Activated CD8-positive, alpha-beta memory T cell treated with anti-CD3 and anti-CD28 coated beads for 36 hours (primary cell): Measurements from ENCODE around the gene MOV10L1. TPM values are rescaled to one million over a fixed set of nuclear protein-coding genes. Genes with fewer than 3 reads are reported as not detected.

ENCODE experiments used
- CTCF ChIA-PET: fragments of 350-600 bp; sonication (Branson Sonifier 250); formaldehyde crosslinking; loops from one replicate; lab custom pipeline; 2021; ENCODE audit warnings: antibody characterized with exemption; lab: Charles Lee
- POLR2A ChIA-PET: fragments of 350-600 bp; sonication (Branson Sonifier 250); formaldehyde crosslinking; loops from one replicate; lab custom pipeline; 2021; ENCODE audit warnings: antibody characterized with exemption; lab: Charles Lee
- total RNA-seq, 2 experiments: library from RNA; stranded (reverse); gene quantifications; one replicate each; pipeline ENCODE4 v1.2.3, GENCODE V29; 2021

The MOV10L1 gene
- total RNA-seq: not detected

DNA sequence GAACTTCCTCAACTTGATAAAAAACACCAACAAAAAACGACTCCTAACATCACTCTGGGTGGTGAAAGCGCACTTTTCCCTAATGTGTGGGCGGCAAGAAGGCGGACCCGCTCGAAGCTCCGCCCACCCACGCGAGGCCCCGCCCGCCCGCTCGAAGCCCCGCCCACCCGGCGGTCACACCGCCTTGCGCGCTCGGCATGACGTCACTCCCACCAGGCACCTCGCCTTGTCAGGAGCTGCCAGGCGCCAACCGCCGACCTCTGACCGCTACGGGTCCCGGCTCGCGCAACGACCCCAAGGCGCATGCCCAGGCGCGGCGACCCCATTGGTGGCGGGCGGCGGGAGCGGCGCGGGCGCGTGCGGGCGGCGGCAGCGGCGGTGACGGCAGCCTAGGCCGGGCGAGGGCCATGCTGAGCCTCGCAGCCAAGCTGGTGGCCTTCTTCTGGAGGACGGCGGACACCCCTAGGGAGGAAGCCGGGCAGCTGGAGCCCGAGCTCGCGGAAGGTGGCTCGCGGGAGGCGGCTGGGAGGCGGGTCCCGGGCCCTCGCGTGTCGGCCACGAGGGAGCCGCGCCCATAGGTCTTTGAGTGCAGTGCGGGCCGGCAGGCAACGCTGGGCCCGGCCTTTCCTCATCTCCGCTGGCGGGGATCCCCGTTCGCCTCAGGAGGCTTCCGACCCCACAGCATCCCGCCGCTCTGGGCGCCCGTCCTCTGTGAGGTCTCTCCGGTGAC is at the start of gene MOV10L1:
TSS of gene MOV10L1 (plus strand) at position 325 of the 730 bp plus-strand sequence. CDS start at position 408, 83 bp downstream.
- CTCF ChIA-PET: no interaction called here
- POLR2A ChIA-PET: no interaction called here

- POLR2A ChIA-PET: no interaction called here
- CTCF ChIA-PET: no interaction called here
Measured at GRCh38 chr22:50040717-50041116, 49.1 kb upstream of the MOV10L1 start.

DNA sequence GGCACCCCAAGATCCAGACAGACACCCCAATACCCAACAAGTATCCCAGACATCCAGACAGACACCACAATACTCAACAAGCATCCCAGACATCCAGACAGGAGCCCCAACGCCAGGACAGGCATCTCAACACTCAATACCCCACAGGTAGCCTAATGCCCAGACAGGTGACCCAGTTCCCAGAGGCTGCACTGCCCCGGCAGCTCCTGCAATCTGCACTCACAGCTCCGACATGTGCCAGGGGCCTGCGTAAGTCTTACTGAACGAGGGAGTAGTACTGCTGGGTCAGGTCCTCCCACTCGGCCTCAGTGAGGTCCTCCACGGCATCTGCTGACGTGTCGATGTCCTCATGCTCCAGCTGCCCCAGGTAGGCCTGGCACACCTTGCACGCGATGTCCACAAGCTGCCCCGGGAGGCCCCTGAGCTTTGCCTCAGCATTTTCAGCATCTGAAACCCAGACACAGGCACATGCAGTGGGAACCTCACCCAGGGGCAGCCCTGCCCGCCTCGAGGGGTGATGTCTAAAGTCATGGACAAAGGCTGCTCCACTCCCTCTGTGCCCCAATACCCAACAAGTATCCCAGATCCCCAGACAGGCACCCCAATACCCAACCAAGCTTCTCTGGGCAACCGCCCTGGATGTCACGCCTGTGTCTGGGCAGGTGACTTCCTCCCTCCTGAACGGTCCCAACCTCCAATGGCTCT is 48.3 kb upstream of the MOV10L1 start:
- ChIA-PET CTCF (no interaction called here), POLR2A (no interaction called here)

- ChIA-PET CTCF (interaction anchor here (1.4 kb wide), 1 partner anchor 14 kb away, joined by 4 read pairs; no protein-coding TSS in a partner anchor), POLR2A (no interaction called here)
Measured at GRCh38 chr22:50044485-50045118, 45.2 kb upstream of the MOV10L1 start.

GRCh38 chr22:50045211-50046018 is 44.4 kb upstream of the MOV10L1 start:
- POLR2A ChIA-PET: no interaction called here
- CTCF ChIA-PET: interaction anchor here (0.6 to 1.4 kb wide), 2 partner anchors 15 to 61 kb away, joined by 3 to 4 read pairs; no protein-coding TSS in a partner anchor

DNA sequence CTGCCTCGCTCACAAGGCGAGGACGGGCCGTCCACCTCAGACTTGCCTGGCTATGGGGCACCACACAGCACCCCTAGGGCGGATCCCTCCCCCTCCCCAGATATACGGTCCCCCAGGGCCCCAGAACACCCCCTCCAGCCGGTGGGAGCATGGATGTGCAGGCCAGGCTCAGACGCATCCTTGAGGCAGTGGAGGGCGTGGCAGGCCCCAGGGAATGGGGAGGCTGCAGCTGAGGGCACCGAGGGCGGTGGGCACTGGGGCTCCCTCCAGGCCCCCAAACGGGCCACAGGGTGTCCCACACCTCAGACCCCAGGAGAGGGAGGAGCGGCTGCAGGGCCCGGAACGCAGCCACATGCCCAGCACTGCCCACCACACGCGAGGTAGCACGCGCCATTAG is 43.8 kb upstream of the MOV10L1 start:
- POLR2A ChIA-PET: no interaction called here
- CTCF ChIA-PET: interaction anchor here (0.6 to 1.4 kb wide), 2 partner anchors 16 to 61 kb away, joined by 3 to 4 read pairs; no protein-coding TSS in a partner anchor

- POLR2A ChIA-PET: no interaction called here
- CTCF ChIA-PET: interaction anchor here (0.6 kb wide), 1 partner anchor 60 kb away, joined by 3 read pairs; no protein-coding TSS in a partner anchor
Measured at GRCh38 chr22:50046481-50047245, 43.1 kb upstream of the MOV10L1 start.

- ChIA-PET CTCF (no interaction called here), POLR2A (no interaction called here)
Measured at GRCh38 chr22:50047346-50047745, 42.5 kb upstream of the MOV10L1 start.

- ChIA-PET CTCF (no interaction called here), POLR2A (no interaction called here)
Measured at GRCh38 chr22:50048061-50048765, 41.6 kb upstream of the MOV10L1 start.

DNA sequence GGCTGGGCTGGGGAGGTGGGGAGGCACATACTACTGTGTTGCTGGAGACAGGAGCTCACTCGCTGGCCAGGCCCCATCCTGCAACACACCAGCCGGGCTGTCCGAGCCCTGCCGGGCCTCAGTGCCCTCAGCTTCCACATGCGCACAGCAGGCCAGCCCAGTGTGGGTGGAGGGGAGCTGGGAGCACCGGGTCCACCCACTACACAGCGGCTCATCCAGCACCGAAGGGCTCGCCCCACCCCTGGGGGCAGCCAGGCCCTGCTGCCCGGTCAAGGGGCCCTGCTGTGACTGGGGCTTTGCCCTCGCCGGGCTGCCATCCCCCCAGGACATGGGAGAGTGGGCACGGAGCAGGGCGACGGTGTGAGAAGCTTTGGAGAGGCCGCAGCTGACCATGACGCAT is 41.0 kb upstream of the MOV10L1 start:
- CTCF ChIA-PET: no interaction called here
- POLR2A ChIA-PET: no interaction called here

DNA sequence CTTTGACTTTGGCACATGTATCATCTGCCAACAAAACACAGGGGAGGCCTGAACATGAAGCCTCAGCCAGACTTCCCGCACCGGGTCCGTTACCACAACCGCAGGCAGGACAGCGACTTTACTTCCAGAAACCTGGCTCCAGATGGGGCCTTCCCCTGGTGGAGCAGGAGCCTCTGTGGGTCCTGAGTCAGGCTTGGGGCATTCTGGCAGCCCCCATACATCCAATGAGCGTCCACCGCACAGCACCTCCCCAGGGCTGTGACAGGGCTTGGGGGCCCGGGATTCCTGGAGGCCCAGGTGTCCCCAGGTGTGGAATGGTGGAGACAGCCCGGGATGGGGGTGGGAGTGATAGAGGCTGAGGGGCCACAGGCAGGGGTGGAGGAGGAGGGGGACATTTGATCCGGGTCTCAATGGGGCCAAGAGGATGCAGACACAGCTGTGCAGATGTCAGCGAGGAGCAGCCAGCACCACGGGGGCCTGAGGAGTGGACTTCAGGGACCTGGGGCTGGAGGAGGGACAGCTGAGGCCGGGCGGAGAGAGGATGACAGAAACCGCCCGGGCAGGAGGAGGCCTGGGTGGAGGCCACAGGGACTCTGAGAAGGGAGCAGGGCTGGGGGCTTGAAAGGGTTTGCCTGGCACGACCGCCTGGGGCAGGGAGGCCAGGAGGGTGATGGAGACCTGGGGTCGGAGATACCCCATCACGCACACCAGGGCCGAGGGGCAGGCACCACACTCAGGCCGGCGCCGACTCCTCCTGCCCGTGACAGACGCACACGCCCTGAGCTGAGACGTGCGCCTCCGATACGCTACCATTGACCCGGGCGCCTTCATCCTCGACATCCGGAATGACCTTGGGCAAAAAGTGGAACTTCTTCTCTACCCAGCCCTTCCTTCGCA is 40.3 kb upstream of the MOV10L1 start:
- ChIA-PET CTCF (no interaction called here), POLR2A (no interaction called here)

GRCh38 chr22:50051930-50052329 is 37.9 kb upstream of the MOV10L1 start:
- ChIA-PET POLR2A (no interaction called here), CTCF (no interaction called here)

DNA sequence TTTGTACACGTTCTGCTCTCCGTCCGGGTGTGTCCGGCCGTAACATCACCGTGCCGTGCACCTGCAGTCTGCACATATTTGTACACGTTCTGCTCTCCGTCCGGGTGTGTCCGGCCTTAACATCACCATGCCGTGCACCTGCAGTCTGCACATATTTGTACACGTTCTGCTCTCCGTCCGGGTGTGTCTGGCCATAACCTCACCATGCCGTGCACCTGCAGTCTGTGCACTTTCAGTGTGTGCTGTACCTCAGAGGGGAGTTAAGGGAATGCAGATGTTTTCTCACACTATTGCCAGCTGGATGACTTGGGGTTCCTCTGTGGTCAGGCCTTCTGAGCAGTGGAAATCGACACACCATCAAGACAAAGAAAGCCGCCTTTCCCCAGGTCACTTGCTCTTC is 35.9 kb upstream of the MOV10L1 start:
- ChIA-PET CTCF (no interaction called here), POLR2A (no interaction called here)

DNA sequence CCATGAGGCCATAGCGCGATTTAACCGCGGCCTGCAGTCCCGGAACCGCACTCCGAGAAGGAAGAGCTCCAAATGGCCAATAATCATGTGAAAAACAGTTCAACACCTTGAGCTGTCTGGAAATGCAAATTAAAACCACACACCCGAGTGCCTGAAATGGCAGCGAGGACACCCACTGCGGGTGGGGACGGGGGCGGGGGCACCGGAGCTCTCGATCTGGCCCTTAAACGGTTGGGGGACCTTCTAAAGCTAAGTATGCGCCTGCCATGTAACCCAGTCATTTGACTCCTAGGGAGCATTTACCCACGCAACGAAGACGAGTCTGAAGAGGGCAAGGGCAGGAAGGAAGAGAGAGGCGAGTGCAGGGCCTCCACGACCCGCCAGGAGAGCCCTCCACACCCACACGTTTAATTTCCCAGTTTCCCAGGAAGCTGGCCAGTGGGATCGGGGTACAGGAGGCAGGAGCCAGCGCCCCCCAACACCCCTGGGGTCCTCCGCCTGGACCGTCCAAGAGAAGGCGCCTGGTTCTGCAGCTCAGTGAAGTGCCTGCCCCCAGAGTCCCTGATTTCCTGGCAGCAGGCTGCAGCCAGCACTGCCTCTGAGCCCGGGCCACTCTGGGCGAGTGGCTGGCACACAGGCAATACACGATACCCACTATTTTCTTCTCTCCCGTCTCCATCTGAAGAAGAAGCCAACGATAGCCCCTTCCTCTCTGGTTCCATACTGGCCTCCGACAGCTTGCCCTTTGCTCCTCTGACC is 33.4 kb upstream of the MOV10L1 start:
- ChIA-PET POLR2A (no interaction called here), CTCF (interaction anchor here (1.3 kb wide), 1 partner anchor 26 kb away, joined by 3 read pairs; no protein-coding TSS in a partner anchor)

- POLR2A ChIA-PET: no interaction called here
- CTCF ChIA-PET: no interaction called here
Measured at GRCh38 chr22:50057278-50058060, 32.3 kb upstream of the MOV10L1 start.
